T-helper 2 cell treated with Interferon-gamma antibody and Interleukin-4, amounts not matched to agents 5 μg/mL and 100 μg/mL, for 36 hours (primary cell): ENCODE results near the gene ZSCAN21.
A peak's percentile ranks its signal among the peaks of the same experiment; 100 is the strongest.
"Not testable (repeated sequence)": the region's sequence is repeated elsewhere in the genome, so short reads cannot be mapped to it uniquely, and the experiment has no call there.

Experiments
- DNase-seq: peaks from one replicate; pipeline ENCODE4 v3.0.0; 2021; ENCODE audit warnings: low spot score
- H3K27ac Mint-ChIP-seq: one replicate; pipeline ENCODE4 v1.8.0; 2021; ENCODE audit warnings: mild to moderate bottlenecking, mixed read lengths
- H3K27me3 Mint-ChIP-seq: one replicate; pipeline ENCODE4 v1.8.0; 2021; ENCODE audit warnings: low read depth, mixed read lengths
- H3K36me3 Mint-ChIP-seq: one replicate; pipeline ENCODE4 v1.8.0; 2021; ENCODE audit warnings: low read depth, mixed read lengths
- H3K4me1 Mint-ChIP-seq: one replicate; pipeline ENCODE4 v1.8.0; 2021; ENCODE audit warnings: low read depth, mixed read lengths
- H3K4me3 Mint-ChIP-seq: one replicate; pipeline ENCODE4 v1.8.0; 2022; ENCODE audit warnings: mild to moderate bottlenecking, moderate library complexity, mixed read lengths
- H3K9me3 Mint-ChIP-seq: one replicate; pipeline ENCODE4 v1.8.0; 2021; ENCODE audit warnings: mixed read lengths

Gene ZSCAN21

GRCh38 chr7:100049441-100050291 lies at the start of gene ZSCAN21:
Gene ZSCAN21, plus strand, starts transcription at chr7:100049774. Its CDS starts 7,233 bp downstream, at chr7:100057007.
- Mint-ChIP-seq H3K27me3 (no peaks in the 10 kb centered on the region), H3K4me3 (peak within 1 kb of the TSS; percentile 88), H3K4me1 (peaks cover 13% of the 10 kb centered on the region), H3K36me3 (peaks cover 2% of the 10 kb centered on the region), H3K9me3 (no peaks in the 10 kb centered on the region), H3K27ac (peak within 1 kb of the TSS; percentile 91)
- peak; percentile 86 for DNase-seq

DNA sequence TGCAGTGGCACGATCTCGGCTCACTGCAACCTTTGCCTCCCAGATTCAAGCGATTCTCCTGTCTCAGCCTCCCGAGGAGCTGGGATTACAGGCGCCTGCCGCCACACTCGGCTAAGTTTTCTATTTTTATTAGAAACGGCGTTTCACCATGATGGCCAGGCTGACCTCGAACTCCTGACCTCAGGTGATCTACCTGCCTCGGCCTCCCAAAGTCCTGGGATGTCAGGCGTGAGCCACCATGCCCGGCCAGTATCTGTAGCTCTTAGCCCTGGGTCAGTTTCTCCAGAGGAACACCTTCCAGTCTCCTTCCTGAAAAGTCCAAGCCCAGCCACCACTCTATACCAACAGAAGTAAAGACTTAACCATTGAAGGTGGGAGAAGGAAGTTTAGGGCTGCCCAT lies 49.3 kb upstream of the ZSCAN21 start:
- Mint-ChIP-seq H3K36me3 (no peaks in the 10 kb centered on the region), H3K4me3 (no peak overlapping the region), H3K27me3 (peaks cover 3% of the 10 kb centered on the region), H3K9me3 (no peaks in the 10 kb centered on the region), H3K4me1 (peaks cover 15% of the 10 kb centered on the region), H3K27ac (no peak overlapping the region)
- no peak for DNase-seq

GRCh38 chr7:100003711-100004661 lies 45.6 kb upstream of the ZSCAN21 start:
- H3K9me3 Mint-ChIP-seq = no peaks in the 10 kb centered on the region
- H3K27ac Mint-ChIP-seq = no peak overlapping the region
- peaks cover 3% of the 10 kb centered on the region for H3K4me1 Mint-ChIP-seq
- H3K27me3 Mint-ChIP-seq = no peaks in the 10 kb centered on the region
- DNase-seq = no peak
- no peak overlapping the region for H3K4me3 Mint-ChIP-seq
- no peaks in the 10 kb centered on the region for H3K36me3 Mint-ChIP-seq

GRCh38 chr7:100007887-100008286 lies 41.7 kb upstream of the ZSCAN21 start:
- no peaks in the 10 kb centered on the region for H3K36me3 Mint-ChIP-seq
- DNase-seq = no peak
- no peak overlapping the region for H3K27ac Mint-ChIP-seq
- peaks cover 3% of the 10 kb centered on the region for H3K27me3 Mint-ChIP-seq
- H3K4me1 Mint-ChIP-seq = peaks cover 3% of the 10 kb centered on the region
- no peaks in the 10 kb centered on the region for H3K9me3 Mint-ChIP-seq
- no peak overlapping the region for H3K4me3 Mint-ChIP-seq

DNA sequence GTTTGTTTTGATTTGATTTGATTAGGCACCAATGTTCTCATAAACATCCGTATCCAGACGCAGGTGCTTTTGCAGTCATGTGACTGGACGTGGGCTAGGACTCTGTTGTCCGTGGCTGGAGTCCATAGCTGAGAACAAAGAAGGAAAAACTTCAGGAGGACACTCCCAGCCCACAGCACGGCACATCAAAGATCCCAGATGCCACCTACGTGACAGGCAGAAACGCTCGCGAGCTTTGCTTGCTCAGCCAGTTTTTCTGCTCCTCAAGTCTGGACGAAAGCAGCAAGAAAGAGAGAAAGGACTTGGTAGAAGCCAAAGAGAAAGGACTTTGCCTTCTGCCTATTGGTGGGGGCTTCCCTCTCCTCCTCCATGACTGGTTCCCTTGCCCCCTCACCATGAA lies 41.0 kb upstream of the ZSCAN21 start:
- Mint-ChIP-seq H3K4me3 (no peak overlapping the region), H3K27ac (no peak overlapping the region), H3K9me3 (no peaks in the 10 kb centered on the region), H3K36me3 (no peaks in the 10 kb centered on the region), H3K27me3 (peaks cover 3% of the 10 kb centered on the region), H3K4me1 (peaks cover 5% of the 10 kb centered on the region)
- DNase-seq = no peak

- not testable (repeated sequence) for H3K4me1 Mint-ChIP-seq, H3K27ac Mint-ChIP-seq, DNase-seq, H3K4me3 Mint-ChIP-seq, H3K27me3 Mint-ChIP-seq, H3K9me3 Mint-ChIP-seq, H3K36me3 Mint-ChIP-seq
These were observed 39.6 kb upstream of the ZSCAN21 start for GRCh38 chr7:100009952-100010351.

- H3K27me3 Mint-ChIP-seq = peaks cover 3% of the 10 kb centered on the region
- H3K27ac Mint-ChIP-seq = no peak overlapping the region
- H3K36me3 Mint-ChIP-seq = peaks cover under 1% of the 10 kb centered on the region
- H3K4me1 Mint-ChIP-seq = peaks cover 9% of the 10 kb centered on the region
- no peak overlapping the region for H3K4me3 Mint-ChIP-seq
- no peaks in the 10 kb centered on the region for H3K9me3 Mint-ChIP-seq
- DNase-seq = no peak
These were observed 38.7 kb upstream of the ZSCAN21 start for GRCh38 chr7:100010901-100011300.

DNA sequence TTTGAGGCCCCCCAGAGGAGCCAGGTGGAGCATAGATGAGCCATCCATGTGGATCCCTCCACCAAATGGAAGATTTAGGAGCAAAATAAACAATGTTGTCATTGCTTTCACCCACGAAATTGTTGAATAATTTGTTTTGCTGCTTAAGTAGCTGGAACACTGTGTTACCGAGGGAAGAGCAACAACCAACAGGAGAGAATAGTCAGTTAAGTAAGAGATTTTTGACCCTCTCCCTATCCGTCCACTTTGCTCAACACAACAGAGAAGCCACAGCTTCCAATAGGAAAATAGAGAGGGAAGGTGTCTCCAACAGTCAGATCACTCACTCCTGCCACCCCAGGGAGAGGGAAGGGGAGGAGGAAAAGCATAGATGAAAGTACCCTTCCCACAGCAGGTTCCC lies 38.1 kb upstream of the ZSCAN21 start:
- no peak for DNase-seq
- Mint-ChIP-seq H3K9me3 (no peaks in the 10 kb centered on the region), H3K27me3 (peaks cover 3% of the 10 kb centered on the region), H3K27ac (no peak overlapping the region), H3K4me1 (peaks cover 14% of the 10 kb centered on the region), H3K4me3 (no peak overlapping the region), H3K36me3 (peaks cover 4% of the 10 kb centered on the region)

DNA sequence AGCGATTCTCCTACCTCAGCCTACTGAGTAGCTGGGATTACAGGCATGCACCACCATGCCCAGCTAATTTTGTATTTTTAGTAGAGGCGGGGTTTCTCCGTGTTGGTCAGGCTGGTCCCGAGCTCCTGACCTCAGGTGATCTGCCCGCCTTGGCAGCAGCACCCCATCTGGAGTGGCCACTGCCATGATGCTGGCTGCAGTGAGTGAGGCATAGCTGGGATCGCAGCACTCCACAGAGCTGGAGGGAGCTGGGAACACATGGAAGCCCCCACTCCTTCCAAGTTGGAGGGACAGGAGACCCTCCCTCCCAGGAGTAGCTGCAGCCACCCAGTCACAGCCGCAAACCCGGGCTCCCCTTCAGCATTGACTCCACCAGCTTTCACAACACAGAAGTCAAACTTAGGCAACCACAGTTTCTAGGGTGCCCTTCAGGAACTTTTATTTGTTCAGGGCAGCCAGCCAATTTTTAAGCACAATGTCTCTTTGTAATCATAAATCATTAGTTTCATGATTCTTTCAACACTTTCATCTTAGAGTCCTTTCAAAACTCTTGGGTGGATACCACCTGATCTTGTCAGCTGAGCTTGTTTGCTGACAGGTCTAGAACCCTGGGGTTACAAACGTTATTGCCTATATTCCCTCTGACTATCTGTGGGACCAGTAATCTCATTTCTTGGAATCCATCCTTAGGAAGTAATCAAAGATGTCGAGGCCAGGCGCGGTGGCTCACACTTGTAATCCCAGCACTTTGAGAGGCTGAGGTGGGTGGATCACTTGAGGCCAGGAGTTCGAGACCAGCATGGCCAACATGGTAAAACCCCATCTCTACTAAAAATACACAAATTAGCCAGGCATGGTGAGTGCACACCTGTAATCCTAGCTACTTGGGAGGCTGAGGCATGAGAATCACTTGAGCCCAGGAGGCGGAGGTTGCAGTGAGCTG lies 36.9 kb upstream of the ZSCAN21 start:
- not testable (repeated sequence) for H3K27ac Mint-ChIP-seq, H3K4me3 Mint-ChIP-seq, DNase-seq, H3K36me3 Mint-ChIP-seq, H3K9me3 Mint-ChIP-seq, H3K27me3 Mint-ChIP-seq
- H3K4me1 Mint-ChIP-seq = peaks cover 21% of the 10 kb centered on the region

- H3K27ac Mint-ChIP-seq = no peak overlapping the region
- no peaks in the 10 kb centered on the region for H3K9me3 Mint-ChIP-seq
These were observed 36.3 kb upstream of the ZSCAN21 start for GRCh38 chr7:100013328-100013676.

DNA sequence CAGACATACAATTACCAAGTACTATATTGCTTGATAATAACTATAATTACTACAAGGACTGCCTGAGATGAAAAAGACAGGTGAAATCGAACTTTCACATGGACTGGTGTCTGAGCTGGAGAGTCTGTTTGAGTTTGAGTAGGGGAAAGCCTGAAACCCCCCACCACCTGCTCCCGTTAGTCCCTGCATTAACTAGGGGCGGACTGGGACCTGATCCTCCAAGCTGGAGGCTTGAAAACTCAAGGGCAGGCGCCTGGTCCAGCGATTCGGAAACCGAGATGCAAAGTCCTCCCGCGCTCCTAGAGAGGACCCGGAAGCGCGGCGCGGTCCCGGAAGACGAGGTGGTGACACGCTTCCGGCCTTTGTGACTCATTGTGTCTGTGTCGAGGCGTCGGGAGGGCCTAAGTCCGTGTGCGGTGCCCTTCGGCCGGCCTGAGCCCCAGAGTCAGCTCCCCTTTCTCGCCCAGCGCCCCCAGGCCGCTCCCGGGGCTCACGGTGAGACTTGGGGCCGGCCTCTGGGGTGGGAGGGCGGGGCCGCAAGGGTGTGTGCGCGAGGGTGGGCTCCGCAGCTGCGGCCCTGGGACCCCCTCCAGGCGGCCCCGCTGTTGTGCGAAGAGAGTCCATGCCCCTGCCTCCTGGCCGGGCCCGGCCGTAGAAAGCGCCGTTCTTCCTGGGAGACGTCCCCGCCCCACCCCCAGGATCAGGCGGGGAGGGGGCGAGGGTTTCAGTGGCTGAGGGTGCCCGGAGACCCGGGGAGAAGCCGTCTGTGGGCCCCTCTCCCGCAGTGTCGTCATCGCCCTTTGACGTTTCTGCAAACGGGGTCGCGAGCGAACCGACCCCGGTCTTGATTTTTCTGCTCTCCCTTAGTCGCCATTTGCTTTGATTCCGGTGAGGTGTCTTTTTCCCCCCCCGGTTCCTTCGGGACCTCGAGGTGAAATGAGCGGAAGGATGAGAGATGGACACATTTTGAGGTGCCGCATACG lies 34.1 kb upstream of the ZSCAN21 start, which contains the start of gene ZKSCAN1:
TSS of gene ZKSCAN1 (plus strand) at position 365 of the 983 bp plus-strand sequence. CDS start 7,911 bp downstream, outside the sequence.
- Mint-ChIP-seq H3K27me3 (peaks cover 3% of the 10 kb centered on the region), H3K36me3 (peaks cover 9% of the 10 kb centered on the region), H3K4me3 (peak within 1 kb of the TSS; percentile 97), H3K9me3 (no peaks in the 10 kb centered on the region), H3K4me1 (peaks cover 28% of the 10 kb centered on the region), H3K27ac (peak within 1 kb of the TSS; percentile 96)
- peak; percentile 84 for DNase-seq

More at GRCh38 chr7:100013328-100013676, 36.3 kb upstream of the ZSCAN21 start:
- no peak for DNase-seq
- Mint-ChIP-seq H3K4me3 (no peak overlapping the region), H3K36me3 (peaks cover 7% of the 10 kb centered on the region), H3K4me1 (peaks cover 25% of the 10 kb centered on the region), H3K27me3 (peaks cover 3% of the 10 kb centered on the region)

- H3K4me3 Mint-ChIP-seq = peak overlapping the region; percentile 97
- H3K36me3 Mint-ChIP-seq = peaks cover 9% of the 10 kb centered on the region
- H3K27me3 Mint-ChIP-seq = peaks cover under 1% of the 10 kb centered on the region
- peak overlapping the region; percentile 96 for H3K27ac Mint-ChIP-seq
- DNase-seq = no peak
- no peaks in the 10 kb centered on the region for H3K9me3 Mint-ChIP-seq
- peaks cover 28% of the 10 kb centered on the region for H3K4me1 Mint-ChIP-seq
These were observed 33.2 kb upstream of the ZSCAN21 start for GRCh38 chr7:100016215-100016901.
